ENCODE results near the gene TLX2.

The TLX2 gene

GRCh38 chr2:74528600-74529356 is 14.5 kb downstream of the TLX2 start:
- no peak for DNase-seq (ENCODE audit: low spot score in 2 of 2)
- peaks cover 57% of the 10 kb centered on the region for H3K36me3 ChIP-seq (replicated peaks)
- H3K27me3 ChIP-seq (ENCODE audit: low read depth) = no peaks in the 10 kb centered on the region
- in situ Hi-C loops (cut with MboI; ENCODE audit: low sequenced_read_pairs) = no loop called here
- peaks cover 13% of the 10 kb centered on the region for H3K4me1 ChIP-seq
- peak overlapping the region; percentile 80 for H3K4me3 ChIP-seq
- H3K9me3 ChIP-seq = no peaks in the 10 kb centered on the region

DNA sequence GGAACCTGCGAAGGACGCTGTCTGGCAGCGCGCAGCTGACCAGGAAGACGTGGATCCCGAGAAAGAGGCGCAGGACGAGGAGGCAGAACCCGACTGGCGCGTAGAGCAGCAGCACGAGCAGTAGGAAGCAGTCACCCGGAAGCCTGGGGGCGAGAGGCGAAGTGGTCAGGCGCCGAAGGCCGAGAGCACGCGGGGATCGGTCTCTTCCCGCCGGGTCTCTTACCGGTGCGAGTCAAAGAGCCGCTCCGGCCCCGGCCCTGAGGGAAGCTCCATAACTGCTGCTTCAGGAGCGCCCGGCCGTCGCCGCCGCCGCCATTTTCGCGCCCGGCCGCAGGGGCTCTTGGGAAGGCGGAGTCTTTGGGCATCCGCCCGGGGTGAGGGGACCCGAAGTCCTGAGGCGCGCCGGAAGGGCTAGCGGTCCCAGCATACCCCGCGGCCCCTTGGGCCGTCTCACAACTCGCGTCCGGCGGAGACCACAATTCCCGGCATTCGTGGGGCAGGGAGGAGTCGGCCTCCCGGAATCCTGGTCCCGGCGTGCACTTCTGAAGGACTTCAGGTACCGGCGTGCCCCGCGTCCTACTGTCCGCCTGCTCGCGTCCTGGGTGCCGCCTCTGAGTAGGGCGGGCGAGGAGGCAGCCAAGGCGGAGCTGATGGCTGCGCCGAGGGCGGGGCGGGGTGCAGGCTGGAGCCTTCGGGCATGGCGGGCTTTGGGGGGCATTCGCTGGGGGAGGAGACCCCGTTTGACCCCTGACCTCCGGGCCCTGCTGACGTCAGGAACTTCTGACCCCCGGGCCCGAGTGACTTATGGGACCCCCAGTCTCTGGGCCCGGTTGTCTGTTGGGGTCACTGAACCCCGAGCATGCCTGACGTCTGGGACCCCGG is 15.3 kb downstream of the TLX2 start, which contains the start of the genes AUP1 and HTRA2:
AUP1 (minus strand) TSS at position 350 of the 882 bp plus-strand sequence; CDS start at position 273, 77 bp downstream.
HTRA2 (plus strand) TSS at position 577 of the 882 bp plus-strand sequence; CDS start at position 651, 74 bp downstream.
- Histone ChIP-seq H3K27me3 (ENCODE audit: low read depth) (no peaks in the 10 kb centered on the region), H3K9me3 (no peaks in the 10 kb centered on the region), H3K36me3 (replicated peaks) (peaks cover 58% of the 10 kb centered on the region), H3K4me1 (peaks cover 13% of the 10 kb centered on the region), H3K4me3 (peak within 1 kb of the TSS; percentile 80)
- DNase-seq (ENCODE audit: low spot score in 2 of 2) = peak; percentile 98 to 99
- in situ Hi-C loops (cut with MboI; ENCODE audit: low sequenced_read_pairs) = no loop called here

DNA sequence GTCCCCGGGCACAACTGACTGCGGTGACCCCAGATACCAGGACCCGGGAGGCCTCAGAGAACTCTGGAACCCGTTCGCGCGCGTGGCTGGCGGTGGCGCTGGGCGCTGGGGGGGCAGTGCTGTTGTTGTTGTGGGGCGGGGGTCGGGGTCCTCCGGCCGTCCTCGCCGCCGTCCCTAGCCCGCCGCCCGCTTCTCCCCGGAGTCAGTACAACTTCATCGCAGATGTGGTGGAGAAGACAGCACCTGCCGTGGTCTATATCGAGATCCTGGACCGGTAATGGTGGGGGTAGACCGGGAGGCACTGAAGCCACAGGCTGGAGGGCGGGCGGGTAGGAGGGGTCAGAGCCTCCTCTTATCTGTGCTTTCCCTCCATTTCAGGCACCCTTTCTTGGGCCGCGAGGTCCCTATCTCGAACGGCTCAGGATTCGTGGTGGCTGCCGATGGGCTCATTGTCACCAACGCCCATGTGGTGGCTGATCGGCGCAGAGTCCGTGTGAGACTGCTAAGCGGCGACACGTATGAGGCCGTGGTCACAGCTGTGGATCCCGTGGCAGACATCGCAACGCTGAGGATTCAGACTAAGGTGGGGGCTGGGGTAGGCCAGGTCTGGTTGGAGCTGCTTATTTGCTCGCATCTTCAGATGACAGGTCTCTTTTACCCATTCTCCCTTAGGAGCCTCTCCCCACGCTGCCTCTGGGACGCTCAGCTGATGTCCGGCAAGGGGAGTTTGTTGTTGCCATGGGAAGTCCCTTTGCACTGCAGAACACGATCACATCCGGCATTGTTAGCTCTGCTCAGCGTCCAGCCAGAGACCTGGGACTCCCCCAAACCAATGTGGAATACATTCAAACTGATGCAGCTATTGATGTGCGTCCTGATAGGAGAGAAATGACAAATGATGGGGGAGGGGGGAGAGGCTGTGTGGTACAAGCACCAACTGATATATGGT is 16.3 kb downstream of the TLX2 start:
- in situ Hi-C loops (cut with MboI; ENCODE audit: low sequenced_read_pairs) = no loop called here
- peak; percentile 45 to 69 for DNase-seq (ENCODE audit: low spot score in 2 of 2)

DNA sequence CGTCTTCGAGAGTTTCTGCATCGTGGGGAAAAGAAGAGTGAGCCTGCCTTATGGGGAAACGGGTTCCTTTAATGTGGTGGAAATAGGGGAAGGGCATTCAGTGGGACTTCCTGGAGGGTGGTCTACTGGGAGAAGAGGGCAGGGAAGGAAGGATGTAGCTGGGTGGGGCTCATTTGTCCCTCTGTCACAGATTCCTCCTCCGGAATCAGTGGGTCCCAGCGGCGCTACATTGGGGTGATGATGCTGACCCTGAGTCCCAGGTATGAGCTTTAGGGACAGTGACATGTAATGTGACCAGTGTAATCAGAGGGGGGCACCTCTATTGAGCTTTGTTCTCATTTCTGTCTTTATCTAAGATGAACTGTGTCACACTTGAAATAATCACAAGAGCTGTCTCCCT is 17.4 kb downstream of the TLX2 start:
- no peak overlapping the region for H3K4me3 ChIP-seq
- no peak for DNase-seq (ENCODE audit: low spot score in 2 of 2)

More for the DNA sequence above, 16.3 kb downstream of the TLX2 start:
- Histone ChIP-seq H3K27me3 (ENCODE audit: low read depth) (no peaks in the 10 kb centered on the region), H3K9me3 (no peaks in the 10 kb centered on the region), H3K4me3 (peak overlapping the region; percentile 80), H3K36me3 (replicated peaks) (peaks cover 58% of the 10 kb centered on the region), H3K4me1 (peaks cover 13% of the 10 kb centered on the region)

DNA sequence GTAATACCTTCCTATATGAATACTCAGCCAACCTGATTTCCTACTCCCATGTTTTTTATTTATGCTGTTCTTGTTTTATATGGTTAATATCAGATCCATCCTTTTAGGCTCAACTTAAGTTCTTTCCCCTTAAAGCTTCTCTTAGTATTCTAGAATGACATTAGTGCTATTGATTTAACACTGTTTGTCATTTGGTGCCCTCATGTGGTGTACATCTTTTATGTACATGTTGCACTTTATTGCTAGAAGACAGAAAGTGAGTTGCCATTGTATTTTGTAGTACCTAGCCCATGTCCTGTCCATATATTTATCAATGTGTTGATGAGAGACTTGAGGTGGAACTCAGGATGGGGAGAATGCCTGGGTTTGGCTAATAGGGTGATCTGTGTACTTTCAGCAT is 18.0 kb downstream of the TLX2 start:
- Histone ChIP-seq H3K27me3 (ENCODE audit: low read depth) (no peaks in the 10 kb centered on the region), H3K4me1 (peaks cover 13% of the 10 kb centered on the region), H3K9me3 (no peaks in the 10 kb centered on the region), H3K4me3 (no peak overlapping the region), H3K36me3 (replicated peaks) (peaks cover 43% of the 10 kb centered on the region)
- in situ Hi-C loops (cut with MboI; ENCODE audit: low sequenced_read_pairs) = no loop called here
- no peak for DNase-seq (ENCODE audit: low spot score in 2 of 2)

More for the DNA sequence above, 17.4 kb downstream of the TLX2 start:
- in situ Hi-C loops (cut with MboI; ENCODE audit: low sequenced_read_pairs) = no loop called here
- Histone ChIP-seq H3K9me3 (no peaks in the 10 kb centered on the region), H3K4me1 (peaks cover 13% of the 10 kb centered on the region), H3K36me3 (replicated peaks) (peaks cover 48% of the 10 kb centered on the region), H3K27me3 (ENCODE audit: low read depth) (no peaks in the 10 kb centered on the region)

DNA sequence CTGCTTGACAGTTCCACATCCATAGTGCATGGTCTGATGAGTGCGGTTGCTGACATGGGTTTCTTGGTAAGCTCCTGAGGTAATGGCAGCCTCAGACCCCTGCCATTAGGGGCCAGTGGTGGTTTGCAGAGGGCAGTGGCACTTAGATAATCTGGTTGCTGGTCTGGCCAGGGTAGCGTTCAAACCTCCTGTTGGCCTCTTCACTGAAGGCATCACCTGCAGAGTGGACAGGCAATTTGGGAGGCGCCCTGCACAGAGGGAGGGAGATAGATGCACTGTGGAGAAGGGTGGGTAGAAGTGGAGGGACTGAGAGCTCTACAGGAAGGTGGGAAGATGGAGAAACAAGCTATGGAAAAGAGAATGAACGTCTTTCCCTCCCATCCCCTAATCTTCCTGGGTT is 19.2 kb downstream of the TLX2 start:
- in situ Hi-C loops (cut with MboI; ENCODE audit: low sequenced_read_pairs) = no loop called here
- Histone ChIP-seq H3K9me3 (no peaks in the 10 kb centered on the region), H3K4me3 (no peak overlapping the region), H3K36me3 (replicated peaks) (peaks cover 32% of the 10 kb centered on the region), H3K27me3 (ENCODE audit: low read depth) (no peaks in the 10 kb centered on the region), H3K4me1 (peaks cover 6% of the 10 kb centered on the region)
- no peak for DNase-seq (ENCODE audit: low spot score in 2 of 2)

DNA sequence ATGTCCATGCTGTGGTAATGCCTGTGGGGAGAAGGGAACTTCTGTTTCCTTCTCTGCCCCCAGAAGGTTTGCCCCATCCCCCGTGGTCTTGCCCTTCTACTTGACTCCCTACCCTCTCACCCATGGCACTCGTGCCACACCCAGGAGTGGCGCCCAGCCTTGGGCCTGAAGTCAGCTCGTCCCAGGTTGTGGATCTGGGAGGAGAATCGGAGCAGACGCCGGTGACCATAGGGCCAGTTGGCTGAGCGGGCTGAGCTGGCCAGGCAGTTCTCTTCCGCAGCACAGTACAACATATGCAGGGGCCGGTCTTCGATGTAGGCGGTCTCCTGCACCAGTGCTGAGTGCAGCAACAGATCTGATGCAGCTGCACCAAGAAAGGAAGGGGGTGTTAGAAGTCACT is 20.2 kb downstream of the TLX2 start:
- H3K27me3 ChIP-seq (ENCODE audit: low read depth) = no peaks in the 10 kb centered on the region
- peaks cover 29% of the 10 kb centered on the region for H3K36me3 ChIP-seq (replicated peaks)
- DNase-seq (ENCODE audit: low spot score in 2 of 2) = no peak
- H3K4me3 ChIP-seq = no peak overlapping the region
- in situ Hi-C loops (cut with MboI; ENCODE audit: low sequenced_read_pairs) = no loop called here
- no peaks in the 10 kb centered on the region; the same call in 1 of the 2 replicates for H3K9me3 ChIP-seq
- H3K4me1 ChIP-seq = peaks cover 5% of the 10 kb centered on the region

GRCh38 chr2:74535440-74535965 is 21.3 kb downstream of the TLX2 start:
- no peaks in the 10 kb centered on the region; the same call in 1 of the 2 replicates for H3K9me3 ChIP-seq
- no peak for DNase-seq (ENCODE audit: low spot score in 2 of 2)
- H3K4me3 ChIP-seq = no peak overlapping the region
- no peaks in the 10 kb centered on the region for H3K27me3 ChIP-seq (ENCODE audit: low read depth)
- in situ Hi-C loops (cut with MboI; ENCODE audit: low sequenced_read_pairs) = no loop called here
- peaks cover 29% of the 10 kb centered on the region for H3K36me3 ChIP-seq (replicated peaks)
- peaks cover 5% of the 10 kb centered on the region for H3K4me1 ChIP-seq

DNA sequence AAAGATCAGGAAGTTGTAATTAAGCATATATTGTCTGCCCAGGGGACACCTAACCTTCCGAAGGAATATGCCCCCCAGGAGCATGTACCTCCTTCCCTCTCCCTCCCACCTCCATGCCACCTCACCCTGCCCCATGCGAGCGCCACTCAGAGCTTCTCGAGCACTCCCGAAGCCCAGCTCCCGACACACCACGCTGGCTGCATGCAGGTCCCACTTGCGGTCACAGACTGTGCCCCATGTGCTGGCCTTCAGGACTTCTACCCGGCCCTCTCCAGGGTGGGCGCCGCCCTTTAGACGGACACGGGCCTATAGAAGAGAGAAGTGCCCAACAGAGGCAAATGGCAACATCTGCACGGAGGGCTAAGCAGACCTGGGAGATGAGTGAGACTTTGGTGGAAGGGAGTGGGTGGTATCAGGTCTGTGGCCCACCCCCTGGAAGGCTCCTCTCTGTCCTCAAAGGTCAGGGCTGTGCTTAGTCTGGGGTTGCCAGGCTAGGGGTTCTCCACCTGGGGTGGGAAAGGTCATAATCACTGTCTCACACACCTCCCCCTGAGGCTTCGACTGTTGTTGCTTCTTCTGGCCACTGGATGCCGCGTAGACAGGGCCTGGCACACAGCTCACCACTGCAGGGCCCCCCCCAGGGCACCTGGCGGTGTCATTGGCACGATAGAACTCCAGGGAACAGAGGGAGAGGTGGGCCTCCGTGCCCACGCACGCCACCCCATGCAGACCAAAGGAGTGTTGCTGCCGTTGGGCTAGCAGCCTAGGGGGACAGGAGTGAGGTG is 22.1 kb downstream of the TLX2 start:
- no peaks in the 10 kb centered on the region; the same call in 1 of the 2 replicates for H3K9me3 ChIP-seq
- no peak for DNase-seq (ENCODE audit: low spot score in 2 of 2)
- in situ Hi-C loops (cut with MboI; ENCODE audit: low sequenced_read_pairs) = no loop called here
- no peak overlapping the region for H3K4me3 ChIP-seq
- H3K27me3 ChIP-seq (ENCODE audit: low read depth) = no peaks in the 10 kb centered on the region
- peaks cover 24% of the 10 kb centered on the region for H3K36me3 ChIP-seq (replicated peaks)
- peaks cover under 1% of the 10 kb centered on the region; the same call in 1 of the 2 replicates for H3K4me1 ChIP-seq

GRCh38 chr2:74537140-74537539 is 22.9 kb downstream of the TLX2 start:
- Histone ChIP-seq H3K4me1 (no peaks in the 10 kb centered on the region), H3K27me3 (ENCODE audit: low read depth) (no peaks in the 10 kb centered on the region), H3K36me3 (replicated peaks) (peaks cover 17% of the 10 kb centered on the region), H3K4me3 (no peak overlapping the region), H3K9me3 (no peaks in the 10 kb centered on the region; the same call in 1 of the 2 replicates)
- DNase-seq (ENCODE audit: low spot score in 2 of 2) = no peak
- in situ Hi-C loops (cut with MboI; ENCODE audit: low sequenced_read_pairs) = no loop called here

DNA sequence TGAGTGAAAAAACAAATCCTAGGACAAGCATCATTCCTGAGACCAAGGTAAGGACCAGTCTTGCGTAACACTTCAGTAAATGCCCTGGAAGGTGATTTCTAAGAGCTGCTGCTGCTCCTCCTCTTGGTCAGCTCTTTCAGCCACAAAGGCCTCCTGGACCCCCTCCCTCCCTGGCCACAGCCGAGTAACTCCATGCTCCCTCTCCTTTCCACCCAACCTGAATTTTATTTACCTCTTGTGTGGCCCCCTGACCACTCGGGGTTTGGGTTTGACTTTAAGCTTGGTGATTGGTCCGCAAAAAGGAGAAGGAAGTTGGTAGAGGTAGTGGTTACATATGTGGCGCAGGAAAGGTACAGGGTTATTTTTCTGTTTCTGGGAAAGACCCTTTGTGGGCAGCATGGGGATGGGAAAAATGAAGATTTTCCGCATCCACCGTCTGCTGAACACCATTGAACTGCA is 24.7 kb downstream of the TLX2 start:
- Histone ChIP-seq H3K27me3 (ENCODE audit: low read depth) (no peaks in the 10 kb centered on the region), H3K4me3 (no peak overlapping the region), H3K36me3 (replicated peaks) (no peaks in the 10 kb centered on the region; the same call in 1 of the 2 replicates), H3K9me3 (no peaks in the 10 kb centered on the region; the same call in 1 of the 2 replicates), H3K4me1 (no peaks in the 10 kb centered on the region)
- no peak for DNase-seq (ENCODE audit: low spot score in 2 of 2)
- in situ Hi-C loops (cut with MboI; ENCODE audit: low sequenced_read_pairs) = no loop called here

DNA sequence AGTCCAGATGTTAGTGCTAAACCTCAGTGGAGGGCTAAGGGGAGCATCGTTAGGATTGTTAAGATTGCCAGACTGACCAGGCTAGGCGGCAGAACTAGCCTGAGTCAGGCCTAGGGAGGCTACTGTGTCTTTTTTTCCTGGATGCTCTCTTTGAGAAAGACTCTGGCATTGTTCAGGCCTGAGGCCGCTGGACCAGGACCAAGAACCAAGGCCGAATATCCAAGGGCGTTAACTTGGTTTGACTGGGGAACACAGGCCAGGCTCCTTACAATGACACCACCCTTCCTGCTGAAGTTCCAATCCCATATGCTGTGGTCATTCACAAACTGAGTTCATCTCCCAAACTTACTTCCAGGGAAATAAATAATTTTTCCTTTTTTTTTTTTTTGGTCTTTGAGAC is 26.0 kb downstream of the TLX2 start:
- Histone ChIP-seq H3K4me3 (no peak overlapping the region), H3K4me1 (no peaks in the 10 kb centered on the region), H3K9me3 (no peaks in the 10 kb centered on the region; the same call in 1 of the 2 replicates), H3K27me3 (ENCODE audit: low read depth) (no peaks in the 10 kb centered on the region), H3K36me3 (replicated peaks) (no peaks in the 10 kb centered on the region)
- no peak for DNase-seq (ENCODE audit: low spot score in 2 of 2)
- in situ Hi-C loops (cut with MboI; ENCODE audit: low sequenced_read_pairs) = no loop called here
